Immature natural killer cell (primary cell): ENCODE measurements around the gene FAM83E. TPM values are rescaled to one million over a fixed set of nuclear protein-coding genes. Genes with fewer than 3 reads are reported as not detected.
A peak's percentile ranks its signal among the peaks of the same experiment; 100 is the strongest.
"Not testable (repeated sequence)": the region's sequence is repeated elsewhere in the genome, so short reads cannot be mapped to it uniquely, and the experiment has no call there.

Source experiments
- DNase-seq, 3 donors: peaks; one replicate each; pipeline ENCODE4 v3.0.0; 2022; ENCODE audit warnings: mixed read lengths in 1 of 3
- H3K27ac Mint-ChIP-seq, 6 donors: one replicate each; pipeline ENCODE4 v1.8.0; 2020; ENCODE audit warnings: mixed read lengths in 6 of 6, mild to moderate bottlenecking in 5 of 6, inconsistent platforms in 4 of 6, moderate library complexity in 3 of 6
- H3K27me3 Mint-ChIP-seq, 3 donors: one replicate each; pipeline ENCODE4 v1.8.0; 2020 to 2021; ENCODE audit warnings: low read depth in 3 of 3, mild to moderate bottlenecking in 3 of 3, mixed read lengths in 3 of 3, moderate library complexity in 3 of 3, inconsistent platforms in 1 of 3
- H3K36me3 Mint-ChIP-seq, 3 donors: one replicate each; pipeline ENCODE4 v1.8.0; 2020; ENCODE audit warnings: mixed read lengths in 3 of 3, inconsistent platforms in 2 of 3, mild to moderate bottlenecking in 2 of 3
- H3K4me1 Mint-ChIP-seq, 2 donors: one replicate each; pipeline ENCODE4 v1.8.0; 2020; ENCODE audit warnings: inconsistent platforms in 2 of 2, mild to moderate bottlenecking in 2 of 2, mixed read lengths in 2 of 2, moderate library complexity in 1 of 2
- H3K4me3 Mint-ChIP-seq, 5 donors: one replicate each; pipeline ENCODE4 v1.8.0; 2020; ENCODE audit warnings: mild to moderate bottlenecking in 5 of 5, mixed read lengths in 5 of 5, inconsistent platforms in 3 of 5, moderate library complexity in 3 of 5
- H3K9me3 Mint-ChIP-seq, 6 donors: one replicate each; pipeline ENCODE4 v1.8.0; 2020; ENCODE audit warnings: mild to moderate bottlenecking in 6 of 6, mixed read lengths in 6 of 6, inconsistent platforms in 4 of 6, moderate library complexity in 3 of 6
- polyA plus RNA-seq, 3 donors: library from polyadenylated mRNA; unstranded; fragments of 300-500 nt; fragmentation: Illumina TruSeq; gene quantifications; one replicate each; pipeline ENCODE4 v1.2.3, GENCODE V29; 2021

The FAM83E gene
- polyA plus RNA-seq, 3 donors from 2014 or later: not detected

DNA sequence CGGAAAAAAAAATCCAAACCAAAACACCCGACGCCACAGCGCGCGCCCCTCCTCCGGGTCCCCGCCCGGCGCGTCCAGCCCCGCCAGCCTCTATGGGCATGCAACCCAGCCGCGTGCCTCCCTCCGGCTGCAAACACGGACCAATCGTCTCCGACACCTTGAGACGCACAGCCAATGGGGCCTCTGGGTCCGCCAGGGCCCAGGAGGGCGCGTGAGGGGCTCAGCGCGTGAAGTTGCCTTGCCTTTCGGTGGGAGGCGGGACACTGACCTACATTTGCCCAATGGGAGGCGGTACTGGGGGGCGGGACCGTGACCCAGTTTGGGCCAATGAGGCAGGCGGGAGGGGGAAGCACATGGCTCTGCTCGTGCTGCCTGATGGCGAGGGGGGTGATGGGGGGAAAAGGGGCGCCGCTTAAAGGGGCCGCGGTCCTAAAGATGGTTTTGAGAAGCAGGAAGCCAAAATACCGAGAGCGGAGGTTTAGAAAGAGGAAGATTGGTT is 22.6 kb upstream of the FAM83E start:
- peak overlapping the region; percentile 89 to 98 (median 92) for H3K4me3 Mint-ChIP-seq
- peaks cover 0 to 5% (median 1%) of the 10 kb centered on the region in 3 donors for H3K36me3 Mint-ChIP-seq
- H3K9me3 Mint-ChIP-seq: no peaks in the 10 kb centered on the region
- H3K27me3 Mint-ChIP-seq: peaks cover 14 to 24% (median 14%) of the 10 kb centered on the region in 3 donors
- peak overlapping the region; percentile 98 to 100 (median 98) for H3K27ac Mint-ChIP-seq
- H3K4me1 Mint-ChIP-seq: peaks cover 48 to 54% of the 10 kb centered on the region in 2 donors
- peak; percentile 100 for DNase-seq

DNA sequence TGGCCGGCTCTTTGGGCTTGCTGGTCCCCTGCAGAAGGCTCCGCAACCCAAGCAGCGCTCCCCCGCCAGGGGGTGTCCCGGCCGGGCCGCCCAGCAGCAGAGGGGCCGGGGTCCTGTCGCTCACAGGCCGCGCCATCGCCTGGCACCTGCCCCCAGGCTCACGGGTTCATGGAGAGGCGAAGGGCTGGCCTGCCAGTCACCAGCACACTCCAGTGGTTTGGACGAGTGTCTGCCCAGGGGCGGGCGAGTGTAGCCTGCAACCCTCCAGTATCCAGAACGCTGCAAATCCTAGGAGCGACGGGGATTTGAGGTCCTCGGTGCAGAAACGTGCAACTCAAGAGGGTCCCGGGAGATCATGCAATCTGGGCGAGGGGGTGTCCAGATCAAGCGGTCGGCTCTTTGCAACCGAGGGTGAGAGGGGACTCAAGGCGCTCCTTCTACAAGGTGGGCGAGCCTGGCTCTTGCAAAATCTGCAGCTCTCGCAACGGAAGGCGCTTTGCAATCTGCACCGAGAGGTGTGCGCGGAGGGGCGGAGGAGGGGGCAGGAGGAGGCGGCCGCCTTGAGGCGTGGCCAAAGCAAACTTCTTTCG is 22.1 kb upstream of the FAM83E start, which contains the start of gene DBP:
TSS of gene DBP (minus strand) at position 521 of the 590 bp plus-strand sequence. CDS start at position 136, 385 bp downstream.
- Mint-ChIP-seq H3K4me1 (peaks cover 51 to 57% of the 10 kb centered on the region in 2 donors), H3K4me3 (peak within 1 kb of the TSS; percentile 89 to 98 (median 92)), H3K27me3 (peaks cover 14 to 24% (median 14%) of the 10 kb centered on the region in 3 donors), H3K27ac (peak within 1 kb of the TSS; percentile 98 to 100 (median 98)), H3K36me3 (peaks cover 0 to 5% (median 4%) of the 10 kb centered on the region in 3 donors), H3K9me3 (no peaks in the 10 kb centered on the region)
- DNase-seq: no peak

DNA sequence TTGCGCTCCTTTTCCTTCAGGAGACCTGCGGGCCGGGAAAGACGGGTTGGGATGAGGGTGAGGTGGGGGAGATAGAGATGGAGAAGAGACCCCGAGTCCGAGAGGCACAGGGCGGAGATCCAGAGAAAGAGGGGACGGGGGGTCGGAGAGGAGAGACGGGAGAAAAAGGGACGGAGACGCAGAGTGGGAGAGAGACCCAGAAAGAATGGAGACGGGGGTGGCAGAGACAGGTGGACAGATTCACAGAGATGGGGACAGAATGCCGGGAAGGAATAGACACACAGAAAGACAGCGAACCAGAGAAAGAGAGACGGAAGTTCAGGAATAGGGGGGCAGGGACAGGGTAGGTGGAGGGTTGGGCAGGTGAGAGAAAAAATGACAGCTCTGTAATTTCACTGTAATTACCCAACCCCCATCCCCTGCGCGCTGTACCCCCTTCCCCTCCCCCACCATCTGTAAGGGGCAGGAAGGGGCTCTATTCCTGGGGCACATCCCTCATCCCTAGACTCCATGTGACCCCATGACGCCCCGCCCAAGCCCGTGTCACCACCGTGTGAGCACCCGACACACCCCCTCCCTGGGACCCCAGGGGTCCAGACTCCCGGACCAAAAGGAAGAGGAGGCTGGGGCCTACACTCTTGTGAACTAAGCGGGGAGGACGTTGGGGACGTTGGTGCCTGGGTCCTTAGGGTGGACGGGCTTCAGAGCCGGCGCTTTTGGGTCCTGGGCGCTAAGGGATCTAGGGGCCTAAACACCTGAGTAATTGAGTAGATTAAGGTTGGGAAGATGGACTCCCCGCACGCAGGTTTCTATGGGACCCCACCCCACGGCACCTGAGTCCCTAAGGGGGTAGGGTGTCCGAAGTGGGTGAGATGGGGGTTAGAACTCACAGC is 21.3 kb upstream of the FAM83E start:
- Mint-ChIP-seq H3K4me1 (peaks cover 56 to 57% of the 10 kb centered on the region in 2 donors), H3K27ac (peak overlapping the region; percentile 85 to 99 (median 98)), H3K9me3 (no peaks in the 10 kb centered on the region), H3K4me3 (peak overlapping the region; percentile 89 to 98 (median 92)), H3K36me3 (peaks cover 4 to 6% (median 5%) of the 10 kb centered on the region in 3 donors), H3K27me3 (peaks cover 14 to 24% (median 14%) of the 10 kb centered on the region in 3 donors)
- no peak for DNase-seq

DNA sequence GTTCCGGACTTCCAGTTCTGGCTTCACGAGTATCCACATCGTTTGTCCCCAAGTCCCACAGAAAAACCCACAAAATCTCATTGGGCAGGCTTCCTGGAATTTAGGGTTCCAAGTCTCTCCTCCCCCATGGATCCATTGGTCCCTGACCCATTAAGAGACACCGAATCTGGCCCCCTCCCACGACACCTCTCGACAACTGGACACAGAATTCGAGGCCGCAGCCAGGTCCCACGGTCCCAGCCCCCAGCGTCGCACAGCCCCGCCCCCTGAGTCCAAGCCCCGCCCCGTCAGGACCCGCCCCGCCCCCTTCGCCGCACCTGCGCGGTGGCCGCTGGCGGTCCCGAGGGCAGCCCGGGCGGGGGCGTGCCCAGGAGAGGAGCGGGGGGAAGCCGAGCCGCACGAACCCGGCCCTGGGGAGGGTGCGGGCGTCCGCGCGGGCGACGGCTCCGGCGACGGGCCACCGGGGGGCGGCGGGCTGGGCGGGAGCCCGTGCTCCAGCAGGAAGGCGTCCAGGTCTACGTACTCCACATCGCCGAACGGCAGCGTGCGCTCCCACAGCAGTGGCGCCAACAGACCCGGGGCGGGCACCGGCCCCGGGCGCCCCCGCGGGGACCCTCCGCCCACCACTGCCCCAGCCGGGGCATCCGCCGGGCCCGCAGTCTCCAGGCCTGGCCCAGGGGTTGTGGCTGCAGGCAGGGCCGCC is 20.5 kb upstream of the FAM83E start:
- Mint-ChIP-seq H3K27me3 (peaks cover 14 to 24% (median 14%) of the 10 kb centered on the region in 3 donors), H3K4me1 (peaks cover 52 to 57% of the 10 kb centered on the region in 2 donors), H3K27ac (peak overlapping the region; percentile 78 to 99 (median 89)), H3K4me3 (peak overlapping the region; percentile 89 to 98 (median 92)), H3K36me3 (peaks cover 4 to 6% (median 5%) of the 10 kb centered on the region in 3 donors), H3K9me3 (no peaks in the 10 kb centered on the region)
- DNase-seq: peak; percentile 66 to 71 (median 69)

DNA sequence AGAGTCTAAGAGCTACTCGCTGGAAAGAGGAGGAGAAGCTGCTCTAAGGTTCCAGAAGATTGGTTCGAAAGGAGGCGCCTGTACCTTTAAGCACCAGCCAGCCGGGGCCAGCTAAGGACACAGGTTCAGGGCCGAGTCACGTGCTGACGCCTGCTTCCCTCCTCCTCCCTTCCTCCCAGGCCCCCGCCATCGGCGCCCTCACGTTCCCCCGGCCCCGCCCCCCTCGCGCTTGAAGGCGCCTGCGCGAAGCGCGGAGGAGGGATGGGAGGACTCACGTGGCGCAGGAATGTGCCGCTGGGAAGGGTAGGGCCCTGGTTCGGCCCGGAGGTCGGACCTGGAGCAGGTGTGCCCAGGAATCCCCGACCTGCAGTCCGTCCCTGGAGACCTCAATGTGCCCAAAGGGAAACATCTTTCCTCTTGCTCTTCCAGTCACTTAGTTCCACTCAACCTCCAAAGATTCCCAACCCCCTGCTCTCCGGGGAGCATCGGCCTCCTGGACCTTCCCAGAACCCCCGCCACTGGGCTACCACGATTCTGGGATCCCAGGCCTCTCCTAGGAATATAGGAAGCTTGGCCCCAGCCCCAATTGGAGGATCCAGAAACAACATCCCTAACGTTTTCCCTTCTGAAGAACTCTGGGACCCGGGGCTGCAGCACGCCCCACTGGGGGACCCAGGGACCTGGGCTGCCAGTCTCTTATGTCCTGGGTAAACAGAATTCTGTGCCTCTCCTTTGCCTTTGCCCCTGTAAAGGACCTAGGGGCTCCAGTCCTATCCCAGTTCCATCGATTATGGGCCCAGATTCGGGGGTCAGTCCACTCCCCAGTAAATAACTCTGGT is 19.8 kb upstream of the FAM83E start:
- Mint-ChIP-seq H3K4me1 (peaks cover 48 to 52% of the 10 kb centered on the region in 2 donors), H3K9me3 (no peaks in the 10 kb centered on the region)

DNA sequence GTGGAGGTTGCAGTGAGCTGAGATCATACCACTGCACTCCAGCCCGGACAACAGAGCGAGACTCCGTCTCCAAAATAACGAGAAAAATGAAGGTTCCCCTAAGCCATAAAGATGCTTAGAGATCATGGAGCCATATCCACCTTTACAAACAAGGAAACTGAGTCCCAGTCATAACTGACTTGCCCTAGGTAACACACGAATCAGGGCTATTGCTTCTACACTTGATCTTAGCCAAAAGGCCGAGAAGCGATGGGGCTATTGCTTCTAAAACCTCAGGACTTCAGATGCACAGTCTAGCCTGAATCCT is 19.1 kb upstream of the FAM83E start:
- peaks cover 14 to 20% (median 15%) of the 10 kb centered on the region in 3 donors for H3K27me3 Mint-ChIP-seq
- H3K9me3 Mint-ChIP-seq: no peaks in the 10 kb centered on the region
- peak overlapping the region; percentile 83 to 94 (median 91) for H3K27ac Mint-ChIP-seq
- H3K36me3 Mint-ChIP-seq: peaks cover 4 to 6% (median 5%) of the 10 kb centered on the region in 3 donors
- no peak for DNase-seq
- peak overlapping the region; percentile 78 to 87 (median 82) for H3K4me3 Mint-ChIP-seq
- peaks cover 44 to 48% of the 10 kb centered on the region in 2 donors for H3K4me1 Mint-ChIP-seq

More for the DNA sequence above, 19.8 kb upstream of the FAM83E start:
- H3K4me3 Mint-ChIP-seq: peak overlapping the region; percentile 78 to 87 (median 82)
- peaks cover 4 to 6% (median 5%) of the 10 kb centered on the region in 3 donors for H3K36me3 Mint-ChIP-seq
- peaks cover 14 to 21% (median 15%) of the 10 kb centered on the region in 3 donors for H3K27me3 Mint-ChIP-seq
- DNase-seq: peak; percentile 85 to 86 (median 86)
- peak overlapping the region; percentile 83 to 94 (median 91) for H3K27ac Mint-ChIP-seq

DNA sequence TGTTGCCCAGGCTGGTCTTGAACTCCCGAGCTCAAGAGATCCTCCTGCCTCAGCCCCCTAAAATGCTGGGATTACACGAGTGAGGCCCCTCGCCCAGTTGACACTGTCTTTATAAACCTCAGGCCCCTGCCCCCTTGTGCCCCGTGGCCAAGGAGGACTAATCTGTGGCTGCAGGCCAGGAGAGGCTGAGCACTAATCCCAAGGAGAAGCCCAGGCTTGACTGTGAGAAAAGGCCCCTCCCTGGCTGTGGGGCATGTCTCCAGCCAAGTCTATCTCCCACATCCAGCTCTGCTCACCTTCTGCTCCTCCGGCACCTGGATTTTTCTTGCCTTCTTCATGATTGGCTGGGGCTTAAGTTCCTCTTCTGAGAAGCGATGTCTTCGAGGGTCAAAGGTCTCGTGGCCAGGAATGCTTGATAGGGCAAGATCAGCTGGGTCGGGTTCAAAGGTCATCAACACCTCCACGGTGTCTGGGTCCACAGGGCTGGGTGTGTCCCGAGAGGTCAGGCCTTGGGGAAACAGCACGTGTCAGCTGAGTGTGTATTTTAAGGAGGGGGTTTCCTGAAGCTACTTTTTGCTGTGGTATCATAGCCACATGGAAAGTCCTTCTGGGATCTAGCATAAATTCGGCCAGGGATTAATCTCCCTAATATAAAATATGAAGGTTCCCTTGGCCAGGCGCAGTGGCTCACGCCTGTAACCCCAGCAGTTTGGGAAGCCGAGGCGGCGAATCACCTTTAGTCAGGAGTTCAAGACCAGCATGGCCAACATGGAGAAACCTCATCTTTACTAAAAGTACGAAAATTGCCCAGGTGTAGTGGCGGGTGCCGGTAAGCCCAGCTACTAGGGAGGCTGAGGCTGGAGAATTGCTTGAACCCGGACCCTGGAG is 18.5 kb upstream of the FAM83E start:
- peaks cover 42 to 46% of the 10 kb centered on the region in 2 donors for H3K4me1 Mint-ChIP-seq
- DNase-seq: no peak
- no peaks in the 10 kb centered on the region for H3K9me3 Mint-ChIP-seq
- peaks cover 1 to 6% (median 4%) of the 10 kb centered on the region in 3 donors for H3K36me3 Mint-ChIP-seq
- peak overlapping the region; percentile 74 to 94 (median 88) for H3K27ac Mint-ChIP-seq
- peak overlapping the region in 2 of 5 donors; percentile 10 to 87 for H3K4me3 Mint-ChIP-seq
- H3K27me3 Mint-ChIP-seq: peaks cover 14 to 18% (median 15%) of the 10 kb centered on the region in 3 donors

DNA sequence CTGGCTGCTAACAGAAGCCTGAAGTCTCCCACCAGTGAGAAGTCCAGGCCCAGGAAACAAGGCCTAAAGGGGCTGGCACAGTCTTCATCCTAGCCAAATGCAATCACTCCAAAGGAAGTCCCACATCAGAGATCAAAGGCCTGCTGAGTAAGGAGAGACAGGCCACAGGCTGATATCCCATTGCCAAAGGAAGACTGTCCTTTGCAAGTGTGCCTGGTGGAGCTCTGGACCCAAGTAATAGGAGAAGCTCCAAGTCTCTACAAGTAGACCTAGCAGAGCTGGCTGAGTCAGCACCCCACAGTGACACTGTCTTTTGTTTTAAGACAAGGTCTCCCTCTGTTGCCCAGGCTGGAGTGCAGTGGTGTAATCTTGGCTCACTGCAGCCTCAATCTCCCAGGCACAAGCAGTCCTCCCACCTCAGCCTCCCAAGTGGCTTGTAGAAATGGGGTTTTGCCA is 17.8 kb upstream of the FAM83E start:
- peaks cover 41 to 43% of the 10 kb centered on the region in 2 donors for H3K4me1 Mint-ChIP-seq
- DNase-seq: no peak
- peaks cover 10 to 15% (median 14%) of the 10 kb centered on the region in 3 donors for H3K27me3 Mint-ChIP-seq
- peak overlapping the region; percentile 28 to 75 (median 54) for H3K27ac Mint-ChIP-seq
- H3K36me3 Mint-ChIP-seq: peaks cover 0 to 6% (median 4%) of the 10 kb centered on the region in 3 donors
- H3K4me3 Mint-ChIP-seq: peak overlapping the region in 4 of 5 donors; percentile 2 to 29 (median 16)
- H3K9me3 Mint-ChIP-seq: no peaks in the 10 kb centered on the region

DNA sequence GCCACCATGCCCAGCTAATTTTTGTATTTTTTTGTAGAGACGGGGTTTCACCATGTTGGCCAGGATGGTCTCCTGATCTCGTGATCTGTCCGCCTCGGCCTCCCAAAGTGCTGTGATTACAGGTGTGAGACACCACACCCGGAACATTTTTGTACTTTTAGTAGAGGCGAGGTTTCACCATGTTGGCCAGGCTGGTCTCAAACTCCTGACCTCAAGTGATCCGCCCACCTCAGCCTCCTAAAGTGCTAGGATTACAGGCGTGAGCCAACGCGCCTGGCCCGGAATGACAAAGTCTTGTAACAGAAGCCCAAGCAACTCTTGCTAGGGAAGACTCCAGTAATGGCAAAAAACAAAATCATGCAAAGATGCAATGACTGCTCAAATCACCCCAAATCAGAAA is 17.4 kb upstream of the FAM83E start:
- H3K9me3 Mint-ChIP-seq, H3K36me3 Mint-ChIP-seq, DNase-seq: not testable (repeated sequence)
- Mint-ChIP-seq H3K4me3 (peak overlapping the region in 4 of 5 donors; percentile 2 to 29 (median 16)), H3K4me1 (peaks cover 42 to 48% of the 10 kb centered on the region in 2 donors), H3K27me3 (peaks cover 6 to 11% (median 9%) of the 10 kb centered on the region in 3 donors), H3K27ac (peak overlapping the region in 4 of 6 donors; percentile 53 to 75 (median 61))

DNA sequence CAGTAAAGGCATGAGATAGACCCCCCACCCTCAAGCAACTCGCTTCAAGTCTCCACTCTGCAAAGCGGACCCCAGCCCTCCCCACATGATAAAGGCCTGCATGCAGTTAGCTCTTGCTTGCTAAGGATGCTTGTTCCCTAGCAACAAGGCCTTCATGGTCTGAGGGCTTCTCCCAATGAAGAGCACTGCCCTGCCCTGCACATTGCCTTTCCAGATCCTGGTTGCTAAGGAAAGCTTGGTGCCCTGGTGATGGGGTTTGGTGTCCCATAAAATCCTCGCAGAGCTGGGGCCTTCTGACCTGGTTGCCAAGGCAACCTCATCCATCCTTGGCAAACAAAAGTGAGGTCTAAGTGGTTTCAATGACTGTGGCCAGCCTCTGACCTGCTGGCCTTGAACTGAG is 16.3 kb upstream of the FAM83E start:
- peaks cover 5 to 9% (median 9%) of the 10 kb centered on the region in 3 donors for H3K27me3 Mint-ChIP-seq
- peak overlapping the region in 1 of 6 donors; percentile 34 for H3K27ac Mint-ChIP-seq
- peaks cover 48 to 56% of the 10 kb centered on the region in 2 donors for H3K4me1 Mint-ChIP-seq
- H3K9me3 Mint-ChIP-seq: no peaks in the 10 kb centered on the region
- no peak for DNase-seq
- peaks cover 0 to 6% (median 4%) of the 10 kb centered on the region in 3 donors for H3K36me3 Mint-ChIP-seq
- no peak overlapping the region for H3K4me3 Mint-ChIP-seq

DNA sequence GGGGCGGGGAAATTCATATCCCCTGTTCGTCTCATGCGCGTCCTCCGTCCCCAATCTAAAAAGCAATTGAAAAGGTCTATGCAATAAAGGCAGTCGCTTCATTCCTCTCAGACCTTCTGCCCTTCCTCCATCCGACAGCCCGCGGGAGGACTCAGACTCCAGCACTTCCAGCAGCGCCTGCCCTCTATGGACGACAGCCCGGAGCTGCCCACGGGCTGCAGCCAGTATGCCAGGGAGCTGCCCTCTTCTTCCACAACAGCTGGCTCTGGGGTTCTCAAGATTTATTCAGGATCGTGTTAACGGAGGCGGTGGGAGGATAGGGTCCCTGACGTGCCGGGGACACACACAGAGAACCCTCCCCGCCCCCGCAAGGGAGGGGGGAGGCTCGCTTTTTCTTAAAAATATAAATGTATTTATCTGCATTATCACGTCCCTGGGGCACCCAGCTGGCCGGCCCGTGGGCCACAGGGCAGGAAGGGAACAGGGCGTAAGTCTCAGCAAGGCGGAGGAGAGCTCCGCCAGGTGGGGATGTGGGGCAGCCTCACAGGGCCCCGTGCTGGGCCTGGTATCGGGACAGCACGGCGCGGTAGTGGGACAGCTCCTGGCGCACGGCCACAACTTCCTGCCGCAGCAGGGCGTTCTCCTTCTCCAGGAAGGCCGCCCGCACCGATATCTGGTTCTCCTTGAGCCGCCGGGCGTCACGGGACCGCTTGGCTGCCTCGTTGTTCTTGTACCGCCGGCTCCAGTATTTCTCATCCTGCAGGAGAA is 15.6 kb upstream of the FAM83E start:
- no peak overlapping the region for H3K4me3 Mint-ChIP-seq
- no peaks in the 10 kb centered on the region for H3K9me3 Mint-ChIP-seq
- H3K27me3 Mint-ChIP-seq: peaks cover 3 to 7% (median 7%) of the 10 kb centered on the region in 3 donors
- peak overlapping the region in 1 of 6 donors; percentile 48 for H3K27ac Mint-ChIP-seq
- peaks cover 0 to 6% (median 4%) of the 10 kb centered on the region in 3 donors for H3K36me3 Mint-ChIP-seq
- no peak for DNase-seq
- peaks cover 45 to 54% of the 10 kb centered on the region in 2 donors for H3K4me1 Mint-ChIP-seq
